ENCODE results near the gene SEMA6D. TPM values are rescaled to one million over a fixed set of nuclear protein-coding genes. Genes with fewer than 3 reads are reported as not detected.

SEMA6D gene
- polyA plus RNA-seq, 1 donor (not counting 4 experiments of a cell fraction or from before 2014, with no cell fraction given): 0.67 TPM

DNA sequence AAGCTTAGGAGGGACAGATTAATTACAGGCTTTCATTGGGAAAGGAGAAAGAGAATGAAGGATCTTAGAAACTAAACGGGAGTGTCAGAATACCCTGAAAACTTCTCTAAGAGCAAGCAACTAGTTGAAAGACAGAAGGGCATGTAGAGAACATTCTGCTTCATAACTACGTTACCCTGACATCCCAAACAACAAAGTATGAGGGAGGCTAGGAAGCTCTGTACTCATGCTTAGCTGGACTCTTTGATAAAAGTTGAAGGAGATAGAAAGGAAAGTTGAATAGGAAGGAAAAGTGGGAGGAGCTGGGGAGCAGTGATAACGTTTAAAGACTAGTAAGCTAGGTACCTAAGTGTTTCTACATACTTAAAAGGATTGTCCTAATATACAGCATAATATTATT is 64.2 kb downstream of the SEMA6D start:
- no peak for DNase-seq (ENCODE audit: low read depth, low spot score)
- no peak for FAIRE-seq
- H2AFZ ChIP-seq (ENCODE audit: control insufficient read depth, low read length): no peak overlapping the region
- H3K79me2 ChIP-seq (ENCODE audit: control insufficient read depth, insufficient read depth, low read length): no peaks in the 10 kb centered on the region
- no peak overlapping the region for H3K9ac ChIP-seq (ENCODE audit: control insufficient read depth, extremely low read depth, insufficient read depth, low read length)
- no peaks in the 10 kb centered on the region for H3K4me1 ChIP-seq (ENCODE audit: control insufficient read depth, extremely low read depth, insufficient read depth, low read length)
- H4K20me1 ChIP-seq (ENCODE audit: control insufficient read depth, extremely low read depth, insufficient read depth, low read length): no peaks in the 10 kb centered on the region
- H3K36me3 ChIP-seq (ENCODE audit: control insufficient read depth in 2 of 2, extremely low read depth in 1 of 2, insufficient read depth in 2 of 2, low read length in 2 of 2): no peaks in the 10 kb centered on the region
- no peak for TF ChIP-seq CTCF (optimal IDR thresholded peaks at IDR 0.05 in 1 of 3, IDR thresholded peaks at IDR 0.05 in 1 of 3, conservative IDR thresholded peaks at IDR 0.05 in 1 of 3; ENCODE audit: extremely low read depth in 1 of 3, insufficient read depth in 2 of 3, low read length in 3 of 3)
- TF ChIP-seq EZH2 (IDR thresholded peaks at IDR 0.05; ENCODE audit: low read length): no peak
- dilution Hi-C loops (cut with MboI; ENCODE audit: extremely low pct_ligation_motif_present, low sequenced_read_pairs): no loop called here
- no peaks in the 10 kb centered on the region for H3K9me1 ChIP-seq (ENCODE audit: control insufficient read depth, extremely low read depth, insufficient read depth, low read length)
- H3K9me3 ChIP-seq (ENCODE audit: control insufficient read depth, low read depth, low read length): no peaks in the 10 kb centered on the region
- H3K27ac ChIP-seq (ENCODE audit: control insufficient read depth, insufficient read depth, low read length): no peak overlapping the region
- no peaks in the 10 kb centered on the region for H3K27me3 ChIP-seq (ENCODE audit: control insufficient read depth, extremely low read depth, insufficient read depth, low read length)
- H3K4me2 ChIP-seq (ENCODE audit: control insufficient read depth, extremely low read depth, insufficient read depth, low read depth, low read length): no peak overlapping the region
- H3K4me3 ChIP-seq (ENCODE audit: control insufficient read depth in 2 of 3, extremely low read depth in 1 of 3, insufficient read depth in 2 of 3, low read depth in 1 of 3, low read length in 3 of 3): no peak overlapping the region

DNA sequence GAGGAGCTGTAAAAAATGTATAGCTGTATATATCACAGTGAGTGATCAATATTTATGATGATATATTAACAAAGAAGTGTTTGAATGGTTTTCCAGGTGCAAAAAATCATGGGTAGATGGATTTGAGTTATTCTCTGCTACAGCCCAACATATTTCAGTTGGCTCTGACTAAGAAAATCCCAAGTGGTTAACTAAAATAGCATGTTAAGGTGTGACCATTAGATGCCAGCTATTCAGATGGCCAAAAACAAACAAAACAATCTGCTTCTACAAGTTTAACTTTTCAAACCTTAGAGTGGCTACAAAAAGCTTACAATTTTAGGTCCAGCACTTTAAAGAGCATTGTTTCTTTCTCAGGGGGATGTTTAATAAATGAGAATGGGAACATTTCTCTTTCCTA is 67.5 kb downstream of the SEMA6D start:
- Histone ChIP-seq H3K4me3 (ENCODE audit: control insufficient read depth in 2 of 3, extremely low read depth in 1 of 3, insufficient read depth in 2 of 3, low read depth in 1 of 3, low read length in 3 of 3) (no peak overlapping the region), H3K79me2 (ENCODE audit: control insufficient read depth, insufficient read depth, low read length) (no peaks in the 10 kb centered on the region), H3K9ac (ENCODE audit: control insufficient read depth, extremely low read depth, insufficient read depth, low read length) (no peak overlapping the region), H3K9me1 (ENCODE audit: control insufficient read depth, extremely low read depth, insufficient read depth, low read length) (no peaks in the 10 kb centered on the region), H2AFZ (ENCODE audit: control insufficient read depth, low read length) (no peak overlapping the region), H3K9me3 (ENCODE audit: control insufficient read depth, low read depth, low read length) (no peaks in the 10 kb centered on the region), H4K20me1 (ENCODE audit: control insufficient read depth, extremely low read depth, insufficient read depth, low read length) (no peaks in the 10 kb centered on the region), H3K36me3 (ENCODE audit: control insufficient read depth in 2 of 2, extremely low read depth in 1 of 2, insufficient read depth in 2 of 2, low read length in 2 of 2) (no peaks in the 10 kb centered on the region), H3K4me1 (ENCODE audit: control insufficient read depth, extremely low read depth, insufficient read depth, low read length) (no peaks in the 10 kb centered on the region), H3K27me3 (ENCODE audit: control insufficient read depth, extremely low read depth, insufficient read depth, low read length) (no peaks in the 10 kb centered on the region), H3K4me2 (ENCODE audit: control insufficient read depth, extremely low read depth, insufficient read depth, low read depth, low read length) (no peak overlapping the region), H3K27ac (ENCODE audit: control insufficient read depth, insufficient read depth, low read length) (no peak overlapping the region)
- dilution Hi-C loops (cut with MboI; ENCODE audit: extremely low pct_ligation_motif_present, low sequenced_read_pairs): no loop called here
- DNase-seq (ENCODE audit: low read depth, low spot score) (no peak), FAIRE-seq (no peak)
- TF ChIP-seq EZH2 (IDR thresholded peaks at IDR 0.05; ENCODE audit: low read length) (no peak), CTCF (optimal IDR thresholded peaks at IDR 0.05 in 1 of 3, IDR thresholded peaks at IDR 0.05 in 1 of 3, conservative IDR thresholded peaks at IDR 0.05 in 1 of 3; ENCODE audit: extremely low read depth in 1 of 3, insufficient read depth in 2 of 3, low read length in 3 of 3) (no peak)
